IPS DF 4.7 (cell line): Measurements from ENCODE around the gene SVBP.
"Not testable (repeated sequence)": the region's sequence is repeated elsewhere in the genome, so short reads cannot be mapped to it uniquely, and the experiment has no call there.

Source experiments
- DNase-seq: peaks from one replicate; pipeline ENCODE4 v3.0.0-alpha.2; 2013; ENCODE audit warnings: low spot score; ENCODE audit errors: extremely low read depth

SVBP gene

GRCh38 chr1:42841440-42842147, 24.4 kb upstream of the SVBP start:
- DNase-seq = no peak

GRCh38 chr1:42841010-42841409, 23.8 kb upstream of the SVBP start:
- no peak for DNase-seq

DNA sequence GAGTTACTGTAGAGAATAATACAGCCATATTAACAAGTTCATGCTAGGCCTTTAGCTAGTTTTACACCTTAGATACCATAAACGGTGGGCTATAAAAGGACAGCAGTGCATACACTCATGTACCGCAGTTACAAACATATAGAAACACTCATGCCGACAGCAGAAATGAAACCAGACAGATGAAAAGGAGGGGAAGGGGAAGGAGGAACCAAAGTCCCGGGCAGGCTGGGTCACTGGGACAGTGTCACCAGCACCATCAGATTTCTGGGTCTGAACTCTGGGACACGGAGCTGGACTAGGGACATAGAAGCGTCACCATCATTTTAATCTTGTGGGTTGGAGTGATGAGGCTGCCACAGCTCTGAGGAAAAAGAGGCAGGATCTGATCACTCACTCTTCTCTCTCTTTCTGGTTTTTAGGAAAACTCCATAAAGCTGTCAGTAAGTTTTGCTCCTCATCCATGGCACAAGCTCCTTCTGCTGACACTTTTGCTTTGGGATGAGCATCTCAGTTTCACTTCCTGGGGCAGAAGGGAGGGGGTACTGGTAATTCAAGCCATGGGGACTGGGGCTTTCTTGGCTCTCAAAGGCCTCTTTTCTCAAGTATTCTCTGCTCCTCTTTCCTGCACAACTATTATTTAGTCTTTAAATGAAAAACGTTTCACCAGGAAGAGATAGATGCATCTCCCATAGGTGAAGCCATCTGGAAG, 21.4 kb upstream of the SVBP start:
- DNase-seq = no peak

DNA sequence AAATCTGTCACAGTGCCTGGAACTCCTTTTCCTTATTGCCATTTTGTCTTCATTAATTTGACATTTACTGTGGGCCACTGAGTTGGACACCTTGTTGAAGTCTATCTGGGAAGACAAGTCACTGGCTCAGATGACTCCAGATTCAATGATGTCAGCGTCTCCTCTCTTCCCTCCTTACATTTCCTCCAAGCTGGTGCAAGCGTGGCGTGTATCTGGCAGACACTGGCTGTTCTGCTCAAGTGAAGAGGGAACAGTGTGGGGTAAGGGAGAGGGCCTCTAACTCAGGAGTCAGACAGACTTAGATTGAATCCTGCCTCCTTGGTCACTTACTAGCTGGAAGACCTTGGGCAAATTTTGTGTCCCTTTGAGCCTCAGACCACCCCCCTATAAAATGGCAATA, 20.5 kb upstream of the SVBP start:
- no peak for DNase-seq

DNA sequence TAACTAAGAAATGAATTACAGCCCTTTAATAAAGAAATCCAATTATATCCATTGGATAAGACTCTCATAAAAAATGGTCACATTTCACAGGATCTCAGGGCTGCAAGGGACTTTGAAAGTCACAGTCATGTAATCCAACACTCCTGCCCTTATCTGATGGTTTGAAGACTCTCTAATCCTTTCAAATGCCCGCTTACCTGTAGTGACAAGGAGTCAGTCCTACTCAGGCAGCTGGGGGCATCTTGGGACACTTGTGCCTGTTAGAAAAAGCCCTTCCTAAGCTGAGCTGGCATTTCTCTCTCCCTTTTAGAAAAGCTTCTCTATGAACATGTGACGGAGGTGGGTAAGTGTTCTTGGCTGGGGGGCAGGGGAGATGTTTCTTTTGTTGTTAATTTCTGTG, 18.2 kb upstream of the SVBP start:
- DNase-seq = no peak

- DNase-seq = no peak
These were observed 17.6 kb upstream of the SVBP start for GRCh38 chr1:42834803-42835202.

DNA sequence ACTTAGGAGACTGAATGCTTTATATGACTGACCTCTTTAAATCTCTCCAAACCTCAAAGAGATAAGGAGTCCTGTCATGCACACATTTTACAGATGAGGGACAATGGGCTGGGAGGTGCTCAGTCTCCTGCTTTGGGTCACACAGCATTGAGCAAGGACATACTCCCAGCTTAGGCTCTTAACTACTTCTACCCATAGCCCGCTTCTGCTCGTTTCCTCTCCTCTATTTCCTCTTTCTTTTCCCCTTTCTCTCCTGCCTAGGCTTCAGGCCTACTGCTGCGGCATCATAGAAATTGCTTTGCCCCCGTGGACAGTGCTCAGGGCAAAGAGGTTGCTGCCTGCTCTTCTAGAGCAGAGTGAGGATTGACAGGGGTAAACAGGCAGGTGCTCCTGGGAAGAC, 16.8 kb upstream of the SVBP start:
- no peak for DNase-seq

DNA sequence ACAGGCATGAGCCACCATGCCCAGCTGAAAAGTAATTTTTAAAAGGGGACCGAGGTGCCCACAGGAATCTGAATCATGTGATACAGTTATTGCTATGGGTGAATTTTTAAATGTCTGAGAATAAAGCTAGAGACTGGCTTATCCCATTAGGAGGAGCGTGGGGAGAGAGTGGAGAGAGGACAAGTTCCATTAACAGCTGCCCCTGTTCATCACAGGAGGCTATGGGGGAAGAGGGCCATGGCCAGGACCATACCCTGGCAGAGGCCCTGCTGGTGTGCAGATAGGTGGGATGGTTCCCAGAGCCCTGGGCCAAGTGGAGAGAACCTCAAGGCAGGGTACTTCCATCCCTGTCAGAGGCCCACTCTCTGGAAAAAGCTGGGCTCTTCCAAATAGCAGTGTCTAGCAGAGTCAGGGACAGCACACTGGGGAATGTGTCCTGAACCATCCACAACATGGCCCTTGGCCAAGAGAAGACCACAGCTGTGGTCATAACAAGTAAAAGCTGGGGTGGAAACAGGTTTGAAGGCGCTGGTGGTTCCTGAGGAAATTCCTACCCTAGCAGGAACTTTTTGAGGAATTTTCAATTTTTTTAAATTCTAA, 15.5 kb upstream of the SVBP start:
- no peak for DNase-seq

- DNase-seq = no peak
These were observed 14.1 kb upstream of the SVBP start for GRCh38 chr1:42831273-42831672.

DNA sequence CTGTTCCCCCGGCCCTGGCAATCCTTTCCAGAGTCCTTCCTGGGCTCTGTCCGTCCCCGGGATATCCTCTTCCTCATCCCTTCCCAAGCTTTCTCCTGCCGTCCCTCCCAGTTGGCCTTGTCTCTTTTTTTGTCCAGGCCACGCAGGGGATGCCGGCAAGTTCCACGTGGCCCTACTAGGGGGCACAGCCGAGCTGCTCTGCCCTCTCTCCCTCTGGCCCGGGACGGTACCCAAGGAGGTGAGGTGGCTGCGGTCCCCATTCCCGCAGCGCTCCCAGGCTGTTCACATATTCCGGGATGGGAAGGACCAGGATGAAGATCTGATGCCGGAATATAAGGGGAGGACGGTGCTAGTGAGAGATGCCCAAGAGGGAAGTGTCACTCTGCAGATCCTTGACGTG, 13.4 kb upstream of the SVBP start:
- DNase-seq = no peak

DNA sequence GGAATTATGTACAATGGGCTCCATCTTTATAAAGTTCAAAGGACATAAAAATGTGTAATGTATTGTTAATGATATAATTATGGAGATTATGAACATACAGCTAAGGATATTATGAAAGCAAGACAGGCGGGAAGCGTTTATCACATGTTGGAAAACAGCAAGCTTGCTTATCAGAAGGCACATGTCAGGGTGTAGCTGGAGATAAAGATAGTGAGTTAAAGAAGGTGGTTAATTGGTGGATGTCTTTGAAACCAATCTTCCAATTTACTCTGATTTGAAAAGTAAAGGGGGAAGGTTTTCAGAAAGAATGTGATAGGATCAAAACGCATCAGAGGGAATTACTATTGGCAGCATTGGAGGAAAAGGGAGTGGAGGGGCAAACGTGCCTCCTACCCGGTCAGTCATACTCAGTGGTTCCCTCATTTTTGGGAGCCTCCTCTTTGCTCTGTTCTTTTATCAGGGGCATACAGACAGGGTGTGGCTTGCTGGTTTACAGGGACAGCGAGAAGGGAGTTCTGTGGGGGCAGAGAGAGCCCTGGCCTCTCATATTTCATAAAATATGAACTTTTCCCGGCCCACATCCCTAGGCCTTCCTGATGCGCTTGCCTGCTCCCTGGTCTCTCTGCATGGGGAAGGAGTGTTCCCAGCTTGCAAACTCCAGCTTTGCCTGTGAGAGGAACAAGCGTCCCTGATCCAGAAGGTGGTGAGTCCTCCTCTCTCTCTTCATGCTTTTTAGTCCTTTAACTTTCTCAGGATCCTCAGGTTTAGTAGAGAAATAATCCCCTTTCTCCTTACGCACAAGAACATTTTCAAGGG, 8.0 kb upstream of the SVBP start:
- no peak for DNase-seq

DNA sequence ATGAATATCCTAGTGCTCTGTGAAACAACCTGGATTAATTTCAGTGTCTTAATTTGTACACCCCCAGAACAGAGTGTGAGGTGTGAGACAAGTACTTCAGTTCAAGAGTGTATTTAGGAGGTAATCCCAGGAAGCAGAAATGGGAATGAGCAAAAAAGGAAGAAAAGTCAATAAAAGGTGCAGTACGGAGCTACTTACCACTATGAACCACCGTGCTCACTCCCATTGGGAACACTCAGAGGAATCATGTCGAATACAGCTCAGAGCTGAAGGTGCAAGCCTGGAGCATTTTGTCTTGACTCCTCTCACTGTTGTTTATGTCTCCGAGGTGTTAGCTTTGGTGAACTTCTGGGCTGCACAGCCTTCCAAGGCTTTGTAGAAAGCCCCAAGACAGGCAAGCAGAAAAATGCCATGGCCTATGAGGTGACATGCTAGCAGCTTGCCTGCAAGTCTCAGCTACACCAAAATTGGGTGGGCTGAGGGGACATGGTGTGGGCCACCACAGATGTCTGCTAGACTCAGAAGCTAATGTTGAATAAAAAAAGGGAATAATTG, 7.4 kb upstream of the SVBP start:
- no peak for DNase-seq

DNA sequence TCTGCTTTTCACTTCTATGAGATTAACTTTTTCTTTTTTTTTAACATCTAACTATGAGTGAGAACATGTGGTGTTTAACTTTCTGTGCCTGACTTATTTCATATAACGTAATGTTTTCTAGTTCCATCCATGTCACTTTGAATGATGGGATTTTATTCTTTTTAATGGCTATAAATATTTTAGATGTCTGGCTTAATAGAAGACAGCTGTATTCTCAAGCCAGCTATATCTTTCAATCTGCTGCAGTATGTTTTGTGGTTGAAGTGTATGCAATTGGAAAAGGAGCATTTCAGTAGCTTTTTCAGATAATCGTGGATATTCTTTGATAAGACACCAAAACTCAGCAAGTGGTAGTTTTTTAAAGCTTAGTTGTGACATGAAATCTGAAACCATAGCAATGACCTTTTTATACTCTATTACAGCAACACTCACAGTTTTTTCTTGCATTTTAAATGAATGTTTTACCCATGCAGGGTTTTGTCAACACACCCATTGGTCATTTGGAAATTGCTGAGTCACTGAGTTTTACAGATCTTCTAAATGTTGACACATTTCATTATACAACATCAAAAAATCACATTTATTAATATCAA, 5.7 kb upstream of the SVBP start:
- no peak for DNase-seq

DNA sequence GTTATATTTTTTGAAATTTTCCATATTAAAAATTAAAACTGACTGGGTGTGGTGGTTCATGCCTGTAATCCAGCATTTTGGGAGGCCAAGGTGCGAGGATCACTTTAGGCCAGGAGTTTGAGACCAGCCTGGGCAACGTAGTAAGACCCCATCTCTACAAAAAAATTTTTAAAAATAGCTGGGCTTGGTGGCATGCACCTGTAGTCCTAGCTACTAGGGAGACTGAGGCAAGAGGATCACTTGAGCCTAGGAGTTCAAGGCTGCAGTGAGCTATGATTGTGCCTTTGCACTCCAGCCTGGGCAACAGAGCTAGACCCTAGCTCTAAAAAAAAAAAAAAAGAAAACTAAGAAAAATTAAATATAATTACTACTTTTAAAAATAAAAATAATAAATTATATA, 4.5 kb upstream of the SVBP start:
- DNase-seq = no peak

DNA sequence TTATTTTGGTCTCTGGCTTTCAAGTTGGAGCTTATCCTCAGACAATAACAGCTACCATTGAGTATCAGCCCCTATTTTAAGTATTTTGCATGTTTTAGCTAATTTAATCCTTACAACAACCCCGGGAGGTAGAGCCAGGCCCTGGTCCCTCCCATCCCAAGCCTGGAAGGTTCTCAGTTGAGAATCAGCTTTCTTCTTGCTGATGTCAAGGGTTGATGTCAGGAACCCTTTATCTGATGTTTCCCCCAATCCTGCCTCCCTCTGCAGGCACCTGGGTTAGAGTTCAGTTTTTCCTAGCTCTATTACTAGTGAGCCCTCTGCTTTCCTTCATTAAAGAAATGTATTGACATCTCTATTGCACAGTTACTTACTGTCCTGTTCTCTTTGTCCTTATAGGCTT, 3.6 kb upstream of the SVBP start:
- no peak for DNase-seq

- DNase-seq = no peak
These were observed 779 bp upstream of the SVBP start for GRCh38 chr1:42817976-42818375.

- no peak for DNase-seq
These were observed 207 bp upstream of the SVBP start for GRCh38 chr1:42817440-42817767.

DNA sequence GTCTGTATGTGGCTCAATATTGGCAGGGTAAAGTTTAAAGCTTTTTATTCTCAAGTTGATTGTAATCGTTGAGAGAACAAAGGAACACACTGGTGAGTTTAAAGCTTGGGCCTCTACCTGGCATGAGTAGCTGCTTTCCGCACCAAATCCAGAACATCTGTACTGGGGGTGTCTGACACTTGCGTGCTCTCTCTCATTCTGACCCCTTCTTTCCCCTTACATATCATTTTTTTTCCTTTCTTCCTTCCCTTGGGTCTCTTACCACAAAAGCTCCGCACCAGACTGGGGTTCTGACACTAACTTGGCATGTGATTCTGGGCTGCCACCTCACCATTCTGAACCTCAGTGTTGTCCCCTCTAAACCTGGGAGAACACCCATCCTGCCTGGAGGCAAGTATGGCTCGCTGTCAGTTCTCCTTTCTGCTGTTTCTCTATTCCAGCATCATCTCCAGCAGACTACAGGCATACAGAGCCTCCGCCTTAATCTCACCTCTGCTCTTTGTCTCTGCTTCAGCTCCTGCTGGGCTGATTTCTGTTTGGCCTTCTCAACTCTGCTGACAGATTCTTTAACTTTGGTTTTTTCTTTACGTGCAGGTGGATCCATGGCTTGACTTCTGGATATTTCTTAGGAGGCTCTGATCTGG, 1.1 kb downstream of the SVBP start:
- no peak for DNase-seq

GRCh38 chr1:42814815-42815214, 2.4 kb downstream of the SVBP start:
- DNase-seq = not testable (repeated sequence)

GRCh38 chr1:42807056-42807668, 10.0 kb downstream of the SVBP start:
- no peak for DNase-seq

- DNase-seq = no peak
These were observed 10.6 kb downstream of the SVBP start for GRCh38 chr1:42806593-42806992.
